H1 (cell line): ENCODE data around the gene TBC1D22A. TPM values are rescaled to one million over a fixed set of nuclear protein-coding genes. Genes with fewer than 3 reads are reported as not detected.

Experiments
- CTCF ChIA-PET: fragments of 300-600 bp; sonication (Branson Sonifier 250); formaldehyde crosslinking; loops from one replicate; lab custom pipeline; 2021; ENCODE audit not compliant: partially characterized antibody; lab: Charles Lee
- POLR2A ChIA-PET: fragments of 300-600 bp; sonication (Branson Sonifier 250); formaldehyde crosslinking; loops from one replicate; lab custom pipeline; 2021; ENCODE audit warnings: inconsistent platforms; ENCODE audit not compliant: partially characterized antibody; lab: Charles Lee
- DNase-seq, 2 experiments: peaks; one replicate each; pipeline versions ENCODE4 v3.0.0 to v3.0.0-alpha.2; 2010 to 2022; ENCODE audit warnings: low spot score in 2 of 2, low read depth in 1 of 2, mixed read lengths in 1 of 2
- FAIRE-seq: peaks from 2 replicates; lab custom pipeline; 2011; peaks lifted over from hg19 to GRCh38; lab: Jason Lieb, UNC
- H2AFZ ChIP-seq: 2 replicates; pipeline ENCODE4 v1.8.1; 2012; ENCODE audit warnings: low read length, inconsistent platforms
- H2AK5ac ChIP-seq: 2 replicates; pipeline ENCODE4 v1.6.1; 2013; ENCODE audit warnings: low read depth, low read length
- H2BK120ac ChIP-seq: replicated peaks from 2 replicates; pipeline ENCODE3; 2013; ENCODE audit warnings: low read depth, low read length, inconsistent platforms
- H2BK12ac ChIP-seq: 2 replicates; pipeline ENCODE4 v1.6.1; 2013; ENCODE audit warnings: low read depth, low read length
- H2BK15ac ChIP-seq: 2 replicates; pipeline ENCODE4 v1.6.1; 2013; ENCODE audit warnings: low read length
- H2BK20ac ChIP-seq: 2 replicates; pipeline ENCODE4 v1.6.1; 2013; ENCODE audit warnings: low read length
- H2BK5ac ChIP-seq: 2 replicates; pipeline ENCODE4 v1.6.1; 2013; ENCODE audit warnings: low read depth, low read length
- H3K14ac ChIP-seq: 2 replicates; pipeline ENCODE4 v1.6.1; 2013; ENCODE audit warnings: inconsistent platforms; ENCODE audit not compliant: insufficient read length
- H3K18ac ChIP-seq: 2 replicates; pipeline ENCODE4 v1.6.1; 2013; ENCODE audit warnings: low read length; ENCODE audit errors: extremely low read depth
- H3K23ac ChIP-seq: 2 replicates; pipeline ENCODE4 v1.6.1; 2013; ENCODE audit warnings: inconsistent platforms; ENCODE audit not compliant: insufficient read length
- H3K23me2 ChIP-seq: 2 replicates; pipeline ENCODE4 v1.6.1; 2013; ENCODE audit warnings: low read depth, low read length
- H3K27ac ChIP-seq: 2 replicates; pipeline ENCODE4 v1.6.1; 2011; ENCODE audit warnings: low read depth, low read length, inconsistent platforms
- H3K27me3 ChIP-seq, 4 experiments: replicated peaks in 1 of 4; 1 replicate in 1 of 4; 2 replicates in 3 of 4; pipeline versions ENCODE4 v1.6.1 to v1.8.1; 2011 to 2013; ENCODE audit warnings: low read length in 3 of 4, mild to moderate bottlenecking in 3 of 4, inconsistent platforms in 2 of 4, mixed read lengths in 2 of 4, moderate library complexity in 1 of 4; ENCODE audit not compliant: control insufficient read depth in 3 of 4, insufficient read depth in 3 of 4; ENCODE audit errors: extremely low read depth in 1 of 4
- H3K36me3 ChIP-seq, 4 experiments: 2 replicates each; pipeline versions ENCODE4 v1.6.1 to v1.8.1; 2011 to 2013; ENCODE audit warnings: mild to moderate bottlenecking in 4 of 4, low read length in 3 of 4, moderate library complexity in 2 of 4, control low read depth in 1 of 4, inconsistent platforms in 1 of 4; ENCODE audit not compliant: insufficient read depth in 4 of 4, control insufficient read depth in 2 of 4
- H3K4ac ChIP-seq: replicated peaks from 2 replicates; pipeline ENCODE3; 2013; ENCODE audit warnings: low read length, low read depth, mixed read lengths, inconsistent platforms; ENCODE audit not compliant: insufficient read length
- H3K4me1 ChIP-seq, 4 experiments: replicated peaks in 1 of 4; 1 replicate in 1 of 4; 2 replicates in 3 of 4; pipeline versions ENCODE4 v1.6.1 to v1.8.1; 2011 to 2013; ENCODE audit warnings: low read length in 3 of 4, inconsistent platforms in 2 of 4, mixed read lengths in 1 of 4; ENCODE audit not compliant: insufficient read depth in 4 of 4, control insufficient read depth in 3 of 4
- H3K4me2 ChIP-seq, 2 experiments: 2 replicates each; pipeline versions ENCODE4 v1.6.1 to v1.8.1; 2011 to 2013; ENCODE audit warnings: low read depth in 2 of 2, low read length in 2 of 2, control low read depth in 1 of 2, inconsistent platforms in 1 of 2, mild to moderate bottlenecking in 1 of 2; ENCODE audit not compliant: insufficient read depth in 1 of 2
- H3K4me3 ChIP-seq, 4 experiments: fragments of 200-600, 300-600 bp in 1 of 4; sonication (generic), shearing (Covaris generic), sonication (Bioruptor Twin) in 1 of 4; 2 replicates each; pipeline versions ENCODE4 v1.5.1 to v1.8.1; 2011 to 2016; ENCODE audit warnings: low read length in 4 of 4, low read depth in 3 of 4, control low read depth in 2 of 4, inconsistent platforms in 2 of 4, mild to moderate bottlenecking in 2 of 4, mixed read lengths in 1 of 4, moderate library complexity in 1 of 4; ENCODE audit not compliant: insufficient read depth in 2 of 4; ENCODE audit errors: extremely low read depth in 1 of 4
- H3K56ac ChIP-seq: replicated peaks from 2 replicates; pipeline ENCODE3; 2013; ENCODE audit warnings: low read depth, mild to moderate bottlenecking, mixed read lengths, low read length, inconsistent platforms; ENCODE audit not compliant: insufficient read length
- H3K79me1 ChIP-seq: 2 replicates; pipeline ENCODE4 v1.6.1; 2013; ENCODE audit warnings: low read depth, low read length, control low read depth
- H3K79me2 ChIP-seq, 2 experiments: 2 replicates each; pipeline versions ENCODE4 v1.6.1 to v1.8.1; 2012 to 2013; ENCODE audit warnings: low read length in 2 of 2, mild to moderate bottlenecking in 2 of 2, inconsistent platforms in 1 of 2; ENCODE audit not compliant: insufficient read depth in 2 of 2, control insufficient read depth in 1 of 2
- H3K9ac ChIP-seq, 4 experiments: replicated peaks in 1 of 4; 1 replicate in 1 of 4; 2 replicates in 3 of 4; pipeline versions ENCODE4 v1.6.1 to v1.8.1; 2011 to 2013; ENCODE audit warnings: low read depth in 3 of 4, low read length in 3 of 4, control low read depth in 2 of 4, mild to moderate bottlenecking in 2 of 4, moderate library complexity in 2 of 4, inconsistent platforms in 1 of 4; ENCODE audit errors: extremely low read depth in 1 of 4
- H3K9me3 ChIP-seq, 2 experiments: 2 replicates each; pipeline versions ENCODE4 v1.6.1 to v1.8.1; 2012 to 2013; ENCODE audit warnings: mild to moderate bottlenecking in 2 of 2, moderate library complexity in 2 of 2, control low read depth in 1 of 2, inconsistent platforms in 1 of 2, low read depth in 1 of 2, low read length in 1 of 2, mixed read lengths in 1 of 2; ENCODE audit not compliant: insufficient read depth in 2 of 2
- H4K20me1 ChIP-seq, 2 experiments: replicated peaks in 1 of 2; 2 replicates each; pipeline versions ENCODE3 to v1.8.1; 2011 to 2013; ENCODE audit warnings: inconsistent platforms in 2 of 2, low read length in 2 of 2, mild to moderate bottlenecking in 1 of 2; ENCODE audit not compliant: insufficient read depth in 2 of 2, control insufficient read depth in 1 of 2
- H4K5ac ChIP-seq: 2 replicates; pipeline ENCODE4 v1.6.1; 2013; ENCODE audit warnings: low read length, low read depth, mixed read lengths, inconsistent platforms; ENCODE audit not compliant: insufficient read length
- H4K8ac ChIP-seq: 2 replicates; pipeline ENCODE4 v1.8.0; 2013; ENCODE audit warnings: mild to moderate bottlenecking, moderate library complexity, low read length, inconsistent platforms; ENCODE audit not compliant: insufficient read depth; ENCODE audit errors: extremely low read depth
- H4K91ac ChIP-seq: replicated peaks from 2 replicates; pipeline ENCODE3; 2013; ENCODE audit warnings: low read length, mixed read lengths, inconsistent platforms; ENCODE audit not compliant: insufficient read length
- SIN3A ChIP-seq, 2 experiments: IDR thresholded peaks in 1 of 2; conservative IDR thresholded peaks in 1 of 2; 2 replicates each; pipeline ENCODE4 v1.6.1; 2011 to 2012; ENCODE audit warnings: low read length in 2 of 2, improper control_type of control experiment in 1 of 2, low read depth in 1 of 2, mild to moderate bottlenecking in 1 of 2
- WGBS, 2 experiments: shearing (Covaris generic) in 1 of 2; methylation state at CpG; one replicate each; pipeline versions ENCODE4 v1.1.6 to v1.1.7; 2013 to 2015; ENCODE audit warnings: low lambda C conversion rate in 2 of 2, mixed read lengths in 2 of 2, inconsistent platforms in 1 of 2, low coverage in 1 of 2, missing lambda C conversion rate in 1 of 2; ENCODE audit not compliant: insufficient replicate concordance in 2 of 2, insufficient coverage in 1 of 2, insufficient read length in 1 of 2; ENCODE audit errors: extremely low coverage in 1 of 2, missing lambda C conversion rate in 1 of 2; 5-methylcytosine and 5-hydroxymethylcytosine counted together
- polyA plus RNA-seq, 7 experiments: library from polyadenylated mRNA; depleted of rRNA in 3 of 7; stranded (reverse) in 5 of 7; unstranded in 2 of 7; fragments of >200 nt in 5 of 7; fragments of 200-250 nt in 2 of 7; gene quantifications; 1 replicate in 5 of 7; 2 replicates in 1 of 7; 4 replicates in 1 of 7; pipeline versions ENCODE4 v1.2.1 to v1.2.3, GENCODE V29; 2011 to 2013; ENCODE audit warnings: missing spikeins in 2 of 7, mixed read lengths in 2 of 7
- total RNA-seq: library from RNA; stranded (reverse); fragmentation: NEBNext Ultra II Directional; extraction: Animal tissue kit (Norgen Biotek cat#: 25700); gene quantifications from 2 replicates; pipeline ENCODE4 v1.2.1, GENCODE V29; 2021

TBC1D22A gene
- total and polyA plus RNA-seq, 2 of the 8 experiments (the other 6 are each of a cell fraction or from before 2014, with no cell fraction given): 11.9 to 18.4 TPM

DNA sequence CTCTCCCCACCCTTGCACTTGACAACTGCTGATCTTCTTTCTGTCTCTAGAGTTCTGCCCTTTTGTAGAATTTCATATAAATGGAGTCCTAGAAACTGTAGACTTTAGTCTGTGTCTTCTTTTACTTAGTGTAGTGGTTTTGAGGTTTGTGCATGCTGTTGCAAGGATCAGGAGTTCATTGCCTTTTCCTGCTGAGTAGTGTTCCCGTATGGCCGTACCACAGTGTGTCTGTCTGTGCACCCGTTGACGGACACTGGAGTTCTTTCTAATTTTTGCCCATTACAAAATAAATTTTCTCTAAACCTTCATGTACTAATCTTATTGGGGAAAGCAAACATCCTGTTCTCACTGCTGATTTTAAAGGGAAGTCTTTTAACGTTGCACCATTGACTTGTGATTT is 138.1 kb downstream of the TBC1D22A start:
- 0 out of 8 replicates have a peak, but pooled peaks cover 0 to 2% (median 0%) of the 10 kb centered on the region in 4 experiments for H3K36me3 ChIP-seq
- no peak overlapping the region for H3K9ac ChIP-seq
- ChIA-PET POLR2A (no interaction called here), CTCF (interaction anchor here (1.9 kb wide), 1 partner anchor 67 kb away, joined by 4 read pairs; no protein-coding TSS in a partner anchor)
- H3K23ac ChIP-seq: no peak overlapping the region
- H4K8ac ChIP-seq: no peak overlapping the region
- H3K79me2 ChIP-seq: no peaks in the 10 kb centered on the region
- no peak overlapping the region for H3K56ac ChIP-seq
- H3K9me3 ChIP-seq: no peaks in the 10 kb centered on the region
- DNase-seq (no peak), FAIRE-seq (no peak)
- no peak overlapping the region for H2AK5ac ChIP-seq
- no peak overlapping the region for H3K4me2 ChIP-seq
- H4K91ac ChIP-seq: no peak overlapping the region
- no peak overlapping the region for H3K4ac ChIP-seq
- H3K23me2 ChIP-seq: no peaks in the 10 kb centered on the region
- 96% methylated on average over 5 of the region's 5 CpGs; no CpG with 5 or more reads in 1 of the 2 experiments for WGBS, 2 experiments
- H2BK12ac ChIP-seq: no peak overlapping the region
- H3K79me1 ChIP-seq: no peaks in the 10 kb centered on the region; the same call in 1 of the 2 replicates
- no peak overlapping the region for H2BK15ac ChIP-seq
- H4K5ac ChIP-seq: no peak overlapping the region
- no peak overlapping the region for H2BK5ac ChIP-seq
- H3K4me1 ChIP-seq: peaks cover 0 to 2% (median 0%) of the 10 kb centered on the region in 4 experiments; a peak in 1 of 7 replicates
- no peak for TF ChIP-seq SIN3A (conservative IDR thresholded peaks at IDR 0.05 in 1 of 2, IDR thresholded peaks at IDR 0.05 in 1 of 2; ENCODE audit: low read depth in 1 of 2, low read length in 2 of 2)
- H2AFZ ChIP-seq: no peak overlapping the region
- H3K27me3 ChIP-seq: no peaks in the 10 kb centered on the region
- H3K4me3 ChIP-seq: no peak overlapping the region
- no peak overlapping the region for H3K27ac ChIP-seq
- H2BK120ac ChIP-seq: no peak overlapping the region
- H2BK20ac ChIP-seq: no peak overlapping the region
- no peak overlapping the region for H3K18ac ChIP-seq
- H3K14ac ChIP-seq: no peak overlapping the region
- peaks cover 0 to 4% of the 10 kb centered on the region in 2 experiments for H4K20me1 ChIP-seq
